ENCODE measurements around the gene MAN1C1.

Gene MAN1C1

GRCh38 chr1:25742316-25742715, 125.7 kb downstream of the MAN1C1 start:
- DNase-seq (ENCODE audit: low read depth), result no peak

DNA sequence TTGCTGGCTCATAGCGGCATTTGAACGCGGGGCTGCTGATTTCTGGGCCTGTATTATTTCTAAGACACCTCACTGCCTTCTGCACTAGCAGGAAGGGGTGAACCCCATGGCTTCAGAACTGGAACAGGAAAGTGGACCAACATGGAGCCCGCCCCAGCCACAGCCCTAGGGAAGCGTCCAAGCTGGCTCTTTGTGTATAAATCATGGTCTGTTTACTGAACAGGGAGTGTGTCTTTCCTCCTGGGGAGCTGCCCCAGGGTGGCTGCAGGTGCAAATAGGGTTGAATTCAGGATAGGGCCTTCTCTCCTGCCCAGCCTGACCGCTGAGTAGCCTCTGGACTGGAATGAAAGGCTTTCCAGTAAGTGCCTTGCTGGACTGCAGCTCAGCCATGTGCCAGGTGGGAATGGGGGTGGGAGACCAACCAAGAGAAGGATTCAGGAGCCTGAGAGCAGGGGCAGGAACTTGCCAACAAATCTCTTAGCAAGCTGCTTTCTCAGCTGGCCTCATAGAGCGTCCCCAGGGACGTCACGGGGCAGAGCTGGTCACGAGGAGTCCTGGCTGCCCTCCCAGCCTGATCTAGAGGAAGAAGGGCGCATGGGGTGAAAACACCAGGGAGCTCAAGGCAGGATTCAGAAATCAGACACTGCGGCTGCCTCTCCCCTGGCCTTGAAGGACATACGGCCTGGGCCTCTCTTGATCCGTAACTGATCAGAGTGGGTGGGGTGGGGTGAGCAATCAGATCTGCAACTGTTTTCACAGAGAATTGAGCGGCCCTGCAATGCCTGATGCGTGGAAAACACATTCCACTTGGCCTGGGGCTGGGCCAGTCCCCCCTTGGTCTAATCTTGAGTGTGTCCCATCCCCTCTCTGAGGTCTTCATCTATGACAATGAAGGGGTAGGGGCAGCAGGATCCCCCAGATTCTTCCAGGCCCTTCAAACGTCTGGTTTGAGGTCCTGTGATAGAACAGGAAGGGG, 126.9 kb downstream of the MAN1C1 start:
- DNase-seq (ENCODE audit: low read depth), result no peak

DNA sequence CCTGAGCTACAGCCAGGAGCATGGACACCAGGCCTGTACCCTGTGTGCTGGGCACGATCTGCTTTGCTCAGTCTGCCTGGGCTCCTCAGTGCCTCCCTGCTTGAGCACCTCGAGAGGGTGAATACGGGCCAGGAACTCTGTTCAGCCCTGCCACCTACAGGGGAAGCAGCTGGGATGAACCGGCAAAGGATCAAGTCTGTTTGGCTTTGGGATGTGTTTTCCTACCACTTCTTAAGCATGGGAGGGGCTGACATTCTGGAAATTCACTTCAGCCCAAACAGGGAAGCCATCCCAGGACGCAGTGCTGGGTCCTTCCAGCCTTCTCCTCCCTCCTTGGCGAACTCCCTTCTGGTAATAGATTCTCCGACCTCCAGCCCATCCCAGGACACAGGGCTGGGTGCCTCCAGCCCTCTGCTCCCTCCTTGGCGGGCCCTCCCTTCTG, 127.6 kb downstream of the MAN1C1 start:
- peak; percentile 52 for DNase-seq (ENCODE audit: low read depth)

GRCh38 chr1:25744636-25745425, 128.2 kb downstream of the MAN1C1 start:
- no peak for DNase-seq (ENCODE audit: low read depth)

- no peak for DNase-seq (ENCODE audit: low read depth)
These were observed 129.9 kb downstream of the MAN1C1 start for GRCh38 chr1:25746299-25747045.

- no peak for DNase-seq (ENCODE audit: low read depth)
These were observed 130.6 kb downstream of the MAN1C1 start for GRCh38 chr1:25747046-25747719.

- no peak for DNase-seq (ENCODE audit: low read depth)
These were observed 132.1 kb downstream of the MAN1C1 start for GRCh38 chr1:25748531-25749205.

DNA sequence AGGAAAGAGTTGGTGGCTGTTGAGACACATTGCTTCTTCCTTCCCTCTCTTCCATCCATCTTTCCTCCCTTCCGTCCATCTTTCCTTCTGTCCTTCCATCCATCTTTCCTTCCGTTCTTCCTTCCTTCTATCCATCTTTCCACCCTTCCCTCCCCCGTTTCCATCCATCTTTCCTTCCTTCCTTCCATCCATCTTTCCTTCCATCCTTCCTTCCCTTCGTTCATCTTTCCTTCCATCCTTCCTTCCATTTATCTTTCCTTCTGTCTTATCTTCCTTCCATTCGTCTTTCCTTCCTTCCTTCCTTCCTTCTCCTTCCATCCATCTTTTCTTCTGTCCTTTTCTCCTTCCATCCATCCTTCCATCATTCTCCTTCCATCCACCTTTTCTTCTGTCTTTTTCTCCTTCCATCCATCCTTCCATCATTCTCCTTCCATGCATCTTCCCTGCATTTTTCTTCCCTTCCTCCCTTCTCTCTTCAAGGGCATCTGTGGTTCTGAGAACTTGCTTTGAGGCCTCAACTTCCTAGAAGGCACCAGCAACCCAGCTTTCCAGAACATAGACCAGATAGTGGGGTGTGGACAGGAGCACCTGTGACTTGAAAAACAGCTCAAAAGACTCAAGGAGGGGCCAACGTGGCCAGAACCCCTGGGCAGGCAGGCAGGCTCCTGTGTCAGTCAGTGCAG, 134.5 kb downstream of the MAN1C1 start:
- no peak for DNase-seq (ENCODE audit: low read depth)

DNA sequence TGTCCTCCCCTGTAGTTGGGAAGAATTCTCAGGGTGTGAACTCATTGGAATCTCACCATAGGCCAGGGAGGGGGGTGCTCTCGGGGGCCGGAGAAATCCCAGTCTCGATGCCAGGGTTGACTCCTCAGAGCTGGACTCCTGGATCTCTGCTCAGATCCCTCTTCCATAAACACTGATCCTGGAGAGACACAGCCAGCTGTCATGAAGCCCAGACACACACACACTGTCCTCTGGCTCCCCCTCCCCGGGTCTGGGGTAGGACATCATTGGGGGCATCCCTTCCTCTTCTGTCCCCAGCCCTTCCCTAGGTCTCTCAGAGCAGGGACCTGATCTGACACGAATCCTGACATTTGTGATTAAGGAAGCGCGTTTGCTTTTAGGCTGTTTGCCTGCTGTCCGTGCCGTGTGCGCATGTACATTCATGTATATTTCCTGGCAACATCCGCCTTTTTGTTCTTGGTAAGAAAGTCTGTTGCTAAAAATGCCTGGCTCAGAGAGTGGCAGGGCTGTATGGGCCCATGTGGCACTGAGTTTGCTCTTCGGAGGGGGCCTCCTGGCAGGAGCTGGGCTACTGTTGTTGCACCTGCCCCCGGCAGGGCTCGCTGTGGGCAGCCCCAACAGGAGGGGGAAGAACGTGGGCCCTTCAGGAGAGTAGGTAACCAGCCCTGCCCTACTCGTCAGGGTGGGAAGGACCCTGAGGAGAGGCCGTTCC, 138.0 kb downstream of the MAN1C1 start:
- DNase-seq (ENCODE audit: low read depth), result no peak

DNA sequence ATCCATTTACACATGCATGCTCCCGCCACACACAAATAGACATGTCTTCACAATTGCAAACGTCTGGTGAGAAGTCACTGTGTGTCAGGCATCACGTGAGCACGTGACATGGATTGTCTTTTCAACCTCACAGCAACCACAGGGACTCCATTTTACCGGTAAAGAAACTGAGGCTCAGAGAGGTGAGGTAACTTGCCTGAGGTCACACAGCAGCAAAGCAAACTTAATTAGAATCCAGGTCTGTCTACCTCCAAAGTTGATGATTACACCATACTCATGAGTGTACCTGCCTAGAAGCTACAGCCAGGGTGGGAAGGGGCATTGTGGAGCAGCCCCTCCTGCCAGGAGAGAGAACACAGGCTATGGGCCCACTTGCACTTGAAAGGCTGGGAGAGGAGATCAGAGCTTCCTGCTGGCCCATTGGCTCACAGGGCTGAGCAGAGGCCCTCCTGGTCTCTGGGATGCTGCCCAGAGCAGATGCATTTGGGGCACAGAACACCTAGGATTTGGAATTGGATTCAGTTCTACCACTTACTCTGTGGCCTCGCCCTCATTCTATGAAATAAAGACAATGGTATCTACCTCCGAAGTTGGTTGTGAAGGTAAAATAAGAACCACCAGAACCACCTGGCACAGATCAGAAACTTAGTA, 139.0 kb downstream of the MAN1C1 start:
- no peak for DNase-seq (ENCODE audit: low read depth)

DNA sequence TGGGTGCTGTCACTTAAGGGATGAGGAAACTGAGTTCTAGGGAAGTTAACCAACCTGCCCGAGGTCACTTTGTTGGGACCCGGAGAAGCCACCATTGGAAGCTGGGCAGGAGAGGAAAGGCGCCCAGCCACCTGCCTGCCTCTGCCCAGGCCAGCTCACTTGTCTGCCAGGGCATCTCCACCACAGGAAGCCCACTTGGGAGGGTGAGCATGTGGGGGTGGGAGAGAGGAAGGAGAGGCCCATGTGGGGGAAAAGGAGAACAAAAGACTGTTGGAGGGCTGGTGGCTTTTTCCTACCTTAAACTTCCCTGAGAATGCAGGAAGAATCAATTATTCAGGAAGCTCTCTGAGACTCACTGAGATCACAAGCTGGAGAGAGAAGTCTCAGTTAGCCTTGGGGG, 139.6 kb downstream of the MAN1C1 start:
- DNase-seq (ENCODE audit: low read depth), result no peak

- no peak for DNase-seq (ENCODE audit: low read depth)
These were observed 140.7 kb downstream of the MAN1C1 start for GRCh38 chr1:25757151-25757845.

GRCh38 chr1:25757846-25758185, 141.2 kb downstream of the MAN1C1 start:
- no peak for DNase-seq (ENCODE audit: low read depth)

DNA sequence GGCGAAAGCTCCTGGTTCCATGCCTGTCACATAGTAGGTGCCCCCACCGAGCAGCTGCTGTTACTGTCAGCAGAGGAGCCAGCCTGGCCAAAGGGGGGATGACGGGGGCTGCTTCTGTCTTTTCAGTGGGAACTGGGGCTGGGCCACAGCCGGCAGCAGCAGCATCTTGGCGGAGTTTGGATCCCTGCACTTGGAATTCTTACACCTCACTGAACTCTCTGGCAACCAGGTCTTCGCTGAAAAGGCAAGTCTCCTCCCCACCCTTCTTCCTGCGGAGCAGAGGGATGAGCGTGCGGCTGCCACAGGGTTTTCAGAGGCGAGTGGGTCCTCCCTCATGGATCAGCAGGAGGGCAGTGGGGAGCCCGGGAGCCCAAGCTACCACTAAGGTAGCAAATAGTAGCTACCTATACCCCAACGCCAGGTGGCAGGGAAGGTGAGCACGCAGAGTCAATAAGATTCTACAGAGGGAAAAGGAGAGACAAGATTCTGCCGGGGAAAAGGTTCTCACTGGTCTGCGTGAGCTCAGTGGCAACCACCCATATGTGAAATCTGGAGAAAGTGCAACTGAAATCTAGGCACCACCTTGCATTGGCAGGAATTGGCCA, 142.0 kb downstream of the MAN1C1 start:
- no peak for DNase-seq (ENCODE audit: low read depth)

GRCh38 chr1:25760122-25760719, 143.6 kb downstream of the MAN1C1 start:
- no peak for DNase-seq (ENCODE audit: low read depth)

- DNase-seq (ENCODE audit: low read depth), result no peak
These were observed 144.3 kb downstream of the MAN1C1 start for GRCh38 chr1:25760871-25761270.

GRCh38 chr1:25763493-25763892, 146.9 kb downstream of the MAN1C1 start:
- no peak for DNase-seq (ENCODE audit: low read depth)

All from ELR (cell line).